KMS-11 (cell line): ENCODE results near the gene SSH3.

Experiments
- H2AFZ ChIP-seq: fragments of 200-600 bp; sonication (generic); 2 replicates; pipeline ENCODE4 v1.6.1; 2016; ENCODE audit warnings: antibody characterized with exemption, mixed run types, low read depth
- H3K27ac ChIP-seq: fragments of 200-600 bp; sonication (generic); 2 replicates; pipeline ENCODE4 v1.6.1; 2016; ENCODE audit warnings: mild to moderate bottlenecking, mixed run types
- H3K27me3 ChIP-seq: fragments of 200-600 bp; sonication (generic); 2 replicates; pipeline ENCODE4 v1.6.1; 2017; ENCODE audit warnings: mild to moderate bottlenecking, low read depth, mixed run types, moderate library complexity; ENCODE audit not compliant: insufficient read depth
- H3K36me3 ChIP-seq: fragments of 200-600 bp; sonication (generic); 2 replicates; pipeline ENCODE4 v1.6.1; 2017; ENCODE audit warnings: mild to moderate bottlenecking, mixed run types; ENCODE audit not compliant: insufficient read depth
- H3K4me1 ChIP-seq: fragments of 200-600 bp; sonication (generic); 2 replicates; pipeline ENCODE4 v1.6.1; 2016; ENCODE audit warnings: mild to moderate bottlenecking, low read depth, mixed run types; ENCODE audit not compliant: poor library complexity, severe bottlenecking
- H3K4me2 ChIP-seq: fragments of 200-600 bp; sonication (generic); 2 replicates; pipeline ENCODE4 v1.7.0; 2016; ENCODE audit warnings: mild to moderate bottlenecking, mixed run types
- H3K4me3 ChIP-seq: fragments of 200-600 bp; sonication (generic); IDR thresholded peaks from 2 replicates; pipeline ENCODE4 v1.6.1; 2017; ENCODE audit warnings: low read depth, low read length, mixed read lengths; ENCODE audit not compliant: insufficient read depth
- H3K79me2 ChIP-seq: fragments of 200-600 bp; sonication (generic); 2 replicates; pipeline ENCODE4 v1.6.1; 2016; ENCODE audit warnings: low read depth, mixed run types; ENCODE audit not compliant: insufficient read depth
- H3K9ac ChIP-seq: fragments of 200-600 bp; sonication (generic); 2 replicates; pipeline ENCODE4 v1.6.1; 2016; ENCODE audit warnings: mild to moderate bottlenecking, mixed run types
- H4K20me1 ChIP-seq: fragments of 200-600 bp; sonication (generic); 2 replicates; pipeline ENCODE4 v1.6.1; 2016; ENCODE audit warnings: mild to moderate bottlenecking, mixed run types; ENCODE audit not compliant: insufficient read depth
- CTCF ChIP-seq: fragments of 200-600 bp; sonication (generic); conservative IDR thresholded peaks from 2 replicates; pipeline ENCODE4 v1.6.1; 2017; ENCODE audit warnings: low read depth, mild to moderate bottlenecking, antibody characterized with exemption, low read length, moderate library complexity, mixed read lengths

Gene SSH3

DNA sequence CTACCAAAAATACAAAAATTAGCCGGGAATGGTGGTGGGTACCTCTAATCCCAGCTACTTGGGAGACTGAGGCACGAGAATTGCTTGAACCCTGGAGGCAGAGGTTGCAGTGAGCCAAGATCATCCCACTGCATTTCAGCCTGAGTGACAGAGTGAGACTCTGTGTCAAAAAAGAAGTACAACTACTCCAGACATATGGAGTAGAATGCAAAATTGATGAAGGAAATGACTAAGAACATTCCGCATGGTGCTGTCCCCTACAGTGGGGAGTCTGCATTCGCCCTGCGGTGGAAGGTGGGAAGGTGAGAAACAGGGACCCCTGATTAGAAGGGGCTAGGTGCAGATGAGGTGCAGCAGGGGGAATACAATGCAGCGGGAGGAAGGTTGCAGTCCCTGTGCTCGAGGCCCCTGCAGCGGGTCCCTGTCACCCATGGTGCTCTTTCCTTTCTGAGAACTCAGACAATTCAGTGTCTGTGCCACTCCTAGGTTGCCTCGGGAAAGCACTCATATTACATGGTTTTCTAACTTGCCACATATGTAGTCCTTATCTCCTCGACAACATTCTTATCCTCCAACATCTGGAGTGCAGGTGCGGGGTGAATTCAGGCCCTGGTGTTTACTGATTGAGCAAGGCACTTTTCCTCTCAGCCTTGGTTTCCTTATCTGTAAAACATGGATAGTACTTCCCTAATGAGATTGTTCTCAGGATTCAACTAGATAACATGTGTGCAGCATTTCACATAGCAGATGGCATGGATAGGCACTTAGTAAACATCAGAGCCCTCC, 44.8 kb downstream of the SSH3 start:
- Histone ChIP-seq H3K27me3 (no peaks in the 10 kb centered on the region), H3K4me2 (no peak overlapping the region), H3K4me1 (peaks cover 16% of the 10 kb centered on the region), H2AFZ (no peak overlapping the region), H3K79me2 (no peaks in the 10 kb centered on the region), H3K9ac (no peak overlapping the region), H3K4me3 (no peak overlapping the region), H3K27ac (no peak overlapping the region), H4K20me1 (no peaks in the 10 kb centered on the region), H3K36me3 (no peaks in the 10 kb centered on the region)
- TF ChIP-seq CTCF, result no peak

DNA sequence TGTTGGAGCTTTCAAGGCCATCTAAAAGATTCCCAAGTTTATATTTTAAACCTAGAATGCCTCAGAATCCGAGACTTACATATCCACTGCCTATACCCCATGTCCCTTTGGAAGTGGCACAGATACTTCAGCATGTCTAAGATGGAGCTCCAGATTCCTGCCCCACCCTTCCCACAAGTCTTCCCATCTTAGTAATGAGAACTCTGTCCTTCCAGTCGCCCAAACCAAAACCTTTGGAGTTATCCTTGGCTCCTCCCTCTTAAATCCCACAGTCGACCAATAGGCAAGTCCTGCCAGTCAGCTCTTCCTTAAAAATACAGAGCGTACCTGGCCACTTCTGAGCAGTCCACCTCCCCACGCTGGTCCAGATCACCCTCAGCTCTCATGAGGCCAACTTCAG, 45.7 kb downstream of the SSH3 start:
- H3K27ac ChIP-seq, result no peak overlapping the region
- H3K4me1 ChIP-seq, result peaks cover 20% of the 10 kb centered on the region
- H3K4me3 ChIP-seq, result no peak overlapping the region
- TF ChIP-seq CTCF, result no peak
- no peaks in the 10 kb centered on the region for H3K27me3 ChIP-seq
- H4K20me1 ChIP-seq, result no peaks in the 10 kb centered on the region
- no peak overlapping the region for H2AFZ ChIP-seq
- no peak overlapping the region for H3K4me2 ChIP-seq
- no peaks in the 10 kb centered on the region for H3K79me2 ChIP-seq
- H3K9ac ChIP-seq, result no peak overlapping the region
- no peaks in the 10 kb centered on the region for H3K36me3 ChIP-seq

DNA sequence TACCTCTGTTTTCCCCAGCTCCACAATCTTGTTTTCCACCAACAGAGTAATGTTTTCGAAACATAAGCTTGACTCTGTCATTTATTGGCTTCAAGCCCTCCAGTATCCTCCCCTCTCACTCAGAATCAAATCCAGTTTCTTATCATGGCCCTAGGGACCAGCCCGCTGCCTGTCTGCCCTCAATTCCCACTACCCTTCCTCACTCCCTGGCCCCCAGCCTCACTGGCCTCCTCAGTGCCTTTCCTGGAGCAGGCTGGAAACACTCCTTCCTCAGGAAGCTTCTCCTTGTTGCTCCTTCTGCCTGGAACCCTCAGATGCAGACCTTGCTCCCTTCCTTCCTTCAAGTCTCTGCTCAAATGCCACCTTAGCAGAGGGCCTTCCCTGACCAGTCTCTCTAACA, 46.1 kb downstream of the SSH3 start:
- no peak overlapping the region for H3K4me2 ChIP-seq
- H3K4me1 ChIP-seq, result peaks cover 24% of the 10 kb centered on the region

GRCh38 chr11:67349928-67350465, 46.7 kb downstream of the SSH3 start:
- Histone ChIP-seq H3K79me2 (no peaks in the 10 kb centered on the region), H3K36me3 (no peaks in the 10 kb centered on the region), H3K9ac (no peak overlapping the region), H2AFZ (no peak overlapping the region), H3K27me3 (no peaks in the 10 kb centered on the region), H3K27ac (no peak overlapping the region), H3K4me1 (peaks cover 30% of the 10 kb centered on the region), H3K4me3 (no peak overlapping the region), H3K4me2 (no peak overlapping the region), H4K20me1 (no peaks in the 10 kb centered on the region)
- no peak for TF ChIP-seq CTCF

More for the DNA sequence above, 46.1 kb downstream of the SSH3 start:
- no peak overlapping the region for H2AFZ ChIP-seq
- no peaks in the 10 kb centered on the region for H3K36me3 ChIP-seq
- no peaks in the 10 kb centered on the region for H3K27me3 ChIP-seq
- H3K9ac ChIP-seq, result no peak overlapping the region
- no peak overlapping the region for H3K4me3 ChIP-seq
- H4K20me1 ChIP-seq, result no peaks in the 10 kb centered on the region
- no peak overlapping the region for H3K27ac ChIP-seq
- H3K79me2 ChIP-seq, result no peaks in the 10 kb centered on the region
- no peak for TF ChIP-seq CTCF
